ENCODE data around the gene TTC9. TPM values are rescaled to one million over a fixed set of nuclear protein-coding genes. Genes with fewer than 3 reads are reported as not detected.

TTC9 gene
- total RNA-seq, 1 experiment from 2014 or later, result 4.7 TPM

GRCh38 chr14:70697701-70698100 is 56.0 kb downstream of the TTC9 start:
- no peak for DNase-seq (ENCODE audit: low spot score)
- CTCF ChIA-PET, result no interaction called here
- Histone ChIP-seq H3K4me3 (ENCODE audit: low read depth, low read length, poor library complexity, severe bottlenecking) (no peak overlapping the region), H3K36me3 (ENCODE audit: insufficient read depth, low read length, poor library complexity, severe bottlenecking) (no peaks in the 10 kb centered on the region), H3K27me3 (replicated peaks; ENCODE audit: insufficient read depth, low read depth, low read length, poor library complexity) (no peaks in the 10 kb centered on the region), H3K9me3 (ENCODE audit: low read depth, low read length, poor library complexity, severe bottlenecking) (no peaks in the 10 kb centered on the region), H3K27ac (ENCODE audit: low read depth, low read length, poor library complexity, severe bottlenecking) (no peak overlapping the region), H3K4me1 (ENCODE audit: insufficient read depth, low read length, poor library complexity, severe bottlenecking) (no peaks in the 10 kb centered on the region)
- intact Hi-C loops (cut with micrococcal nuclease; ENCODE audit: unreplicated experiment), result no loop called here
- TF ChIP-seq EZH2 (IDR thresholded peaks at IDR 0.05; ENCODE audit: borderline replicate concordance, low read depth, low read length, poor library complexity, severe bottlenecking) (no peak), CTCF (conservative IDR thresholded peaks at IDR 0.05; ENCODE audit: low read depth, low read length) (no peak)
- BruUV-seq (replicated peaks), result no TSS peak
- POLR2A ChIA-PET (ENCODE audit: low non-redundant PET), result no interaction called here

GRCh38 chr14:70698288-70698687 is 56.6 kb downstream of the TTC9 start:
- no peak for TF ChIP-seq EZH2 (IDR thresholded peaks at IDR 0.05; ENCODE audit: borderline replicate concordance, low read depth, low read length, poor library complexity, severe bottlenecking)
- TF ChIP-seq CTCF (conservative IDR thresholded peaks at IDR 0.05; ENCODE audit: low read depth, low read length), result no peak
- Histone ChIP-seq H3K4me3 (ENCODE audit: low read depth, low read length, poor library complexity, severe bottlenecking) (no peak overlapping the region), H3K27ac (ENCODE audit: low read depth, low read length, poor library complexity, severe bottlenecking) (no peak overlapping the region), H3K4me1 (ENCODE audit: insufficient read depth, low read length, poor library complexity, severe bottlenecking) (no peaks in the 10 kb centered on the region), H3K9me3 (ENCODE audit: low read depth, low read length, poor library complexity, severe bottlenecking) (no peaks in the 10 kb centered on the region), H3K36me3 (ENCODE audit: insufficient read depth, low read length, poor library complexity, severe bottlenecking) (no peaks in the 10 kb centered on the region), H3K27me3 (replicated peaks; ENCODE audit: insufficient read depth, low read depth, low read length, poor library complexity) (no peaks in the 10 kb centered on the region)
- CTCF ChIA-PET, result no interaction called here
- no peak for DNase-seq (ENCODE audit: low spot score)
- intact Hi-C loops (cut with micrococcal nuclease; ENCODE audit: unreplicated experiment), result no loop called here
- no TSS peak for BruUV-seq (replicated peaks)
- POLR2A ChIA-PET (ENCODE audit: low non-redundant PET), result no interaction called here

GRCh38 chr14:70699646-70700045 is 57.9 kb downstream of the TTC9 start:
- intact Hi-C loops (cut with micrococcal nuclease; ENCODE audit: unreplicated experiment), result no loop called here
- no peak for DNase-seq (ENCODE audit: low spot score)
- no peak overlapping the region for H3K27ac ChIP-seq (ENCODE audit: low read depth, low read length, poor library complexity, severe bottlenecking)
- TF ChIP-seq CTCF (conservative IDR thresholded peaks at IDR 0.05; ENCODE audit: low read depth, low read length), result no peak
- TF ChIP-seq EZH2 (IDR thresholded peaks at IDR 0.05; ENCODE audit: borderline replicate concordance, low read depth, low read length, poor library complexity, severe bottlenecking), result no peak
- no peaks in the 10 kb centered on the region for H3K9me3 ChIP-seq (ENCODE audit: low read depth, low read length, poor library complexity, severe bottlenecking)
- H3K4me1 ChIP-seq (ENCODE audit: insufficient read depth, low read length, poor library complexity, severe bottlenecking), result no peaks in the 10 kb centered on the region
- no peaks in the 10 kb centered on the region for H3K36me3 ChIP-seq (ENCODE audit: insufficient read depth, low read length, poor library complexity, severe bottlenecking)
- H3K4me3 ChIP-seq (ENCODE audit: low read depth, low read length, poor library complexity, severe bottlenecking), result no peak overlapping the region
- no peaks in the 10 kb centered on the region for H3K27me3 ChIP-seq (replicated peaks; ENCODE audit: insufficient read depth, low read depth, low read length, poor library complexity)
- BruUV-seq (replicated peaks), result no TSS peak
- CTCF ChIA-PET, result no interaction called here
- POLR2A ChIA-PET (ENCODE audit: low non-redundant PET), result no interaction called here

All from A673 (cell line).